GM21390 (cell line): ENCODE data around the gene WDR45B.

ENCODE experiments used
- ATAC-seq: cut with Tn5 transposase; IDR thresholded peaks from one replicate; pipeline ENCODE4 v1.9.1; 2021; ENCODE audit not compliant: unreplicated experiment

Gene WDR45B

DNA sequence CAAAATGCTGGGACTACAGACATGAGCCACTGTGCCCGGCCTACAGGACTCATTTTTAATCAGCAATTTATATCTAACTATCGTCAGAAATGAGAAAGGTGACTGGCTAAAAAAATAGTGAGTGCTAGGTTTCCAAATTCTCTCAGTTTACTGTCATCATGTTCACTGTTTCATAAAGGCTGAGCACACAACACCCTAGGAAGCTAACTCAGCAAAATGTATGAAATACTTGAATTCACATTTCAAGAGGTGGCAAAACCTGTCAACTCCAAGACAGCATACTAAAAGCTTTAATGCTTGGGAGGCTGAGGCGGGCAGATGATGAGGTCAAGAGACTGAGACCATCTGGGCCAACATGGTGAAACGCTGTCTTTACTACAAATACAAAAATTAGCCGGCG, 16.7 kb downstream of the WDR45B start:
- ATAC-seq = no peak

DNA sequence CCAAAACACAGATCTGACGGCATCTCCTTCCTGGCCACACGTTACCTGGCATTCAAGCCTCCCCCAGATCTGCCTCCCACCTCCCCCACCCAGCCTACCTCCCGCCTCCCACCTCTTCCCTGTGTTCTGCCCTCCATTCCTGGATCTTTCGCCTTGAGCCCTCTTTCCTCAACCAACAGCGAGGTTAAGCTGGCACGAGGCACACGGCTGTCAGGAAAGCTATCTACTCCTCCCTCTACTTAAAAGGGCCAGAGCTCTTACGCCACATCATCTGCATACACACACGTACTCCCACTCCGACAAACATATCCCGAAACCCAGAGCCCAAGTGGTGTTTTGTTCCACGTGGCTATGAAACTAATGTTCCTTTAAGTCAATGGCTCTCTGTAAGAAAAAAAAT, 18.0 kb downstream of the WDR45B start:
- ATAC-seq = no peak

DNA sequence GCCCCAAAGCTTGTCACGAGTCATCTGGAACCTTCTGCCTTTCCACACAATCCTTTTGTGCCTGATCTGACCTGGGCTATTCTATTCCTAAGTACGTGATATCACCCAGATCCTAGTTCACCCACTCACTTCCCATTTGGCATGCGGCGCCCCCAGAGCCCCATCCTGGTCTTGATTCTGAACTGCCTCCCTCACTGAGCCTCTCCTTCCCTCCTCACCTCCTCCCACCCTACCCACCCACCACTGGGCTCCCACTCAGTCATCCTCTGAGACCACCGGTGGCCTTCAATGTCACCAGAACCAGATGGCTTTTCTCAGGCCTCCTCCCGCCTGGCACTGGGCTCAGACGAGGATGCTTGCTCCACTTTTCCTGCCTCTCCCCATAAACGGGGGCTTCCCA, 18.5 kb downstream of the WDR45B start:
- ATAC-seq = no peak

DNA sequence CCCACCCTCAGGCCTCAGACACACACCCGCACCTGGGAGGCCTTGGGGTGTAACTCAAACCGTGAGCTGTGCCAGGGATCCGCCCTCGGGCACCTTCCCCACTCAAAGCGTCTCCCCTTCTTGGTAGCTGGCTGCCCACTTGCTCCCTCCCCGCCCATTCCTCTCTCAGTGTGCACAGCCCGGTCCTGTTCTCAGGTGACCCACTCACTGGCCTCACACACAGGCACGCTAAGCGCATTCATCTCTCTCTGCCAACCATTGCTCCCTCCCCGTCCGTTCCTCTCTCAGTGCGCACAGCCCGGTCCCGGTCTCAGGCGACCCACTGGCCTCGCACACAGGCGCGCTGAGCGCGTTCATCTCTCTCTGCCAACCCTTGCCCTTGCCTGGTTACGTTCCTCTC, 20.8 kb downstream of the WDR45B start:
- ATAC-seq = no peak

DNA sequence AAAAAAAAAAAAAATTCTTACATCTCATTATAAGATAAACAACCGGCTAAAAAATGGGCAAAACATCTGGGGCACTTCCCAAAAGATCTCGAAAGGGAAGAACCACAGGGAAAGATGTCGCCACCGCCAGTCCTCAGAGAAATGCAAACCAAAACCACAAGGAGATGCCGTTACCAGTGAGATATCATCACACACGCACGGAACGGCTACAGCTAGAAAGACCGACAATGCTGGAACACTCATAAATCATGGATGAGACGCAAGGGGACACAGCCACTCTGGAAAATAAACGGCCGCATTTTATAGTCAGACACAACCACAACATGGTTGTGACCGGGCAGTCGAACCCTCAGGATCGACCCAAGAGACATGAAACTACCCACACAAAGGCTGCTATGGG, 24.5 kb downstream of the WDR45B start:
- no peak for ATAC-seq

DNA sequence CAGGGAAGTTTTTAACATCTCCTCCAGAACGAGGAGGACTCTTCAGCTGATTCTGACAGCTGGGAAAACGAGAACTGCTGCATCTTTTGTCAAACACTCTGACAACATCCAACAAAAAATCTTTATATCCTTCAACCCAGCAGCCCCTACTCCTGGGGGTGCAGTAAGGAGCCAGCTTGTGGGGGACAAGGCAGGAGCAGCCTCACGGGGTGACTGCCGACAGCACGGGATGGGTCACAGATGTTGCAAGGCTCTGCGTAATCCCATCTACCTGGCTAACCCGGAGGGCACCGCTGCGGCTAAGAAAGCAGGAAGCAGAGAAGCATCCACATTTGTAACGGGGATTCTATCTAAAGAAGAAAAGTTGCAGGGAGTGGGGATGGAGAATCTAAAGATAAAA, 28.6 kb downstream of the WDR45B start:
- ATAC-seq = no peak

DNA sequence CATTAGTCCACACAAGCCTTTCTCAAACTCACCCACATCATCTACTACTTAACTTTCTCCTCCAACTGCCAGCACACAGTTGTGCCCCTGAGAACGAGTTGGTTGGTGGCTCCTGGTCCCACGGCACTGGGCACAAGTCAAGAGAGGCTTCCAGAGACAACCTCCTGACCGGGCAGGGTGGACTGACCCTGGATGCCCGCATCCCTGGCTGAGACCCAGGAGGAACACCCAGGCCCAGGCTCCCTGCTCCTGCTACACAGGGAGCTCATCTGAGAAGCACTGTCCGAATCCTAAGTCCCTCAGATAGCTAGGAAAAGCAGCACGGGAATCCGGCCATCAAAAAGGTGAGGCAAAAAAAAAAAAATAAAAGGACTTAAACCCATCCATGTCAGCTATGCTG, 29.0 kb downstream of the WDR45B start:
- ATAC-seq = no peak

DNA sequence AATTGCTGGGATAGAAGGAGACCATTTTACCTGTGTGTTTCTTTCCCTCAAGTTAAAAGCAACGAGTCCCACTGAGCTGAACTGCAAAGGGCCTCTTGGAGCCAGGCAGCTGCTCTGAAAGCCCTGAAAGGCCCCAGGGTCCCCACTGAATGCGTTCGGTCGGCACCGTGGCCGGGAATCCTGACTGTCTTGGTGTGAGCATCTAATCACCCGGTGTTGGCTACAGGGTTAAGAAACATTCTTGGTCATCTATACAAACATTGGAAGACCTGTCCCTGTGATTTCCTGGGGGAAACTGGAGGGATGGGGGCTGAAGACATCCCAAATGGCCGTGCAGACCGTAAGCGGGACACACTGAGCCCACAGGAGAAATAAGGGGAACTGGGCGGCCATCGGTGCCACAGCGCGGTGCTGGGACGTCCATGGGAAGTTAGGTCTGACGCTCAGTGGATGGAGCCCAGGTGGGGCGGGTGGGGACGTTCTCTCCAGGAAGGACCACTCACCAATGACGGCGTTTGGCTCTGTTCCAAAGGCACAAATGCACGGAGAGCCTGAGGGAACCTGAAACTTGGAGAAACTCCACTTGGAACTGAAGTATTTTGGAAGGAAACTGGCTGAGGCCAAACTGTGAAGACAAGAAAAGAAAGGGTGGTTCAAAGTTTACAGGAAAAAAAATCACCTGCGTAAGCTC, 32.1 kb downstream of the WDR45B start:
- ATAC-seq = no peak

DNA sequence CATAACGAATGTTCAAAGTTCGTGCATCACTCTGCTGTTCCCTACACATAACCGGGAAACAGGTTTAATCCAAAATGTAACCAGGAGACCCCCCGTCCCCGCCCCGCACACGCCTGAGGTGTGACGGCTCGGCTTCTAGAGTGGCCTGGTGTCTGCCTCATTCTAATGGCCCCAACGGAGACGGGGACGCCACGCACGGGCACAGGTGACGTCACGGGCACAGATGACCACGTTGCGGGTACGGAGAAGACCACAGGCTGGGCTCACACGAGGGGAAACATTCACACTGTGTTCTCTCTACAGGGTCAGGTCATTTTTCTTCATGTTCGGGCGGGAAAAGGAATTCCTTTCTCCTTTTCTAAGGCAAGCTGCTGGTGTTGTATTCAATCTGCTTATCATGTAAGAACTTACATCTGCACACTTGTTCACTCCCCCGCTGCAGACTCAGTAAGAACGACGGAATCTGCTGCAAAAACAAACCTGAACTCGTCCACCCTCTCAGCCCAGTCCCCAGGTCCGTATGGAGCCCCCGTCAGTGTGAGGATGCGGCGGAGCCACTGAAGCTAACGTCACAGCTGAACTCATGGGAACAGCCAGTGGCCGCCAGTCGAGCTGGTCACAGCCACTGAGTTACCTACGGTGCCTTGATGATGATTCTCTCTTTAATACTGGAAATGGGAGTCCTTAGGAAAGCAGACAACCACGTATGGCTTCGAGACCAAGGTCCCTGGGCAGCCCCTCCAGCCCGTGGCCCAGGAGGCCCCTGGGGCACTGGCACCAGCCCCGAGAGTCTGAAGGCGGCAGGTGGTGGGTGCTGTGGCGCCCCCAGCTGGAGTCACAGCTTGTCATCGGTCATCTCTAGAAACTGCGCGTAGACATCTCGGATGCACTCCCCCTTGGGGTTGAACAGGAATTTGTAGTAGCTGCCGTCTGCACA, 32.9 kb downstream of the WDR45B start:
- no peak for ATAC-seq

DNA sequence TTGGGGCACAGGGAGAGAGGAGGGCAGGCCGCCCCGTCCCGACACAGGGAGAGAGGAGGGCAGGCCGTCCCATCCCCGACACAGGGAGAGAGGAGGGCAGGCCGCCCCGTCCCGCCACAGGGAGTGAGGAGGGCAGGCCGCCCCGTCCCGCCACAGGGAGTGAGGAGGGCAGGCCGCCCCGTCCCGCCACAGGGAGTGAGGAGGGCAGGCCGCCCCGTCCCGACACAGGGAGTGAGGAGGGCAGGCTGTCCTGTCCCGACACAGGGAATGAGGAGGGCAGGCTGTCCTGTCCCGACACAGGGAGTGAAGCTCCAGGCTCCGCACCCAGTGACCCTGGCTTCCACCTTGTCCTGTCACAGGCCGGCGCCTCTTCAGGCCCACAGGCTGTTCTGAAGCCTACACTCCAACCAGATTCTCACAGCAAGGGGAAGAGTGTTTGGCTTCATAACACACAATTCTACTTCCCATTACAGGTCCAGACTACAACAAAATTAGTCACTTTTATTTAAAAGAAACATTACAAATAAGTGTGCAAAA, 34.1 kb downstream of the WDR45B start:
- no peak for ATAC-seq

DNA sequence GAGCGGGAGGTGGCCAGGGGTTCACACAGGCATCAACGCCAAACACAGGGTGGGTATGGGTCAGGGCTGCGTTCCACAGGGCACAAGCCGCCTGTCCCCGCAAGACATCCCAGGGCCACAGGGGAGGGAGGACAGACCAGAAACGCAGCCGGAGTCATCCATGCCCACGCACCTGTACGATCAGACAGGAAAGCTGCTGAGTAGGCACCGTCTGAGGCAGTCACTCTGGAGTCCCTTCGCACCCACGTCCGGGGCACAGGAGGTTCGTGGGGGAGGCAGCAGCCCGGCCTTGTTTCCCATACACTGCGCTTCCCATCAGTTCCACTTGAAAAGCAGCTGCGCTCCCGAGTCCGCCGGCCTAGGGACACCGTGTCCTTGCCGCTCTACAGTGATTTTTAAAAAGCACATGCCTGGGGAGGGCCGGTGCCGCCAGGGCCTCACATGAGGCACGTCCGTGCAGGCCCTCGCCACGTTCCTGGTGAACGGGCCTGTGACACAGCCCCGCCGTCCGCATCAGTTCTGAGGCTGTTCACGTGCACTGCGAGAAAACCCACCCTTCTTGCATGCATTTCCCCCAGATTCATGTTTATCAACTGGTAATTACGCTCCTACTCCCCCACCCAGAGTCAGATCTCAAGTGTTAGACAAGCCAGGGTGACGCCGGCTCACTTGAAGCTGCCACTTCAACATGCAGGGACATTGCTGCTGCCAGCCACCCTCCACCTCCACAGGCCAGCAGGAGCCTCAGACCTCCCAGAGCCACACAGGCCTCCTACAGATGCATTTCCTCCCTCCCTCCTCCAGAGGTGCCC, 34.8 kb downstream of the WDR45B start:
- ATAC-seq = no peak

DNA sequence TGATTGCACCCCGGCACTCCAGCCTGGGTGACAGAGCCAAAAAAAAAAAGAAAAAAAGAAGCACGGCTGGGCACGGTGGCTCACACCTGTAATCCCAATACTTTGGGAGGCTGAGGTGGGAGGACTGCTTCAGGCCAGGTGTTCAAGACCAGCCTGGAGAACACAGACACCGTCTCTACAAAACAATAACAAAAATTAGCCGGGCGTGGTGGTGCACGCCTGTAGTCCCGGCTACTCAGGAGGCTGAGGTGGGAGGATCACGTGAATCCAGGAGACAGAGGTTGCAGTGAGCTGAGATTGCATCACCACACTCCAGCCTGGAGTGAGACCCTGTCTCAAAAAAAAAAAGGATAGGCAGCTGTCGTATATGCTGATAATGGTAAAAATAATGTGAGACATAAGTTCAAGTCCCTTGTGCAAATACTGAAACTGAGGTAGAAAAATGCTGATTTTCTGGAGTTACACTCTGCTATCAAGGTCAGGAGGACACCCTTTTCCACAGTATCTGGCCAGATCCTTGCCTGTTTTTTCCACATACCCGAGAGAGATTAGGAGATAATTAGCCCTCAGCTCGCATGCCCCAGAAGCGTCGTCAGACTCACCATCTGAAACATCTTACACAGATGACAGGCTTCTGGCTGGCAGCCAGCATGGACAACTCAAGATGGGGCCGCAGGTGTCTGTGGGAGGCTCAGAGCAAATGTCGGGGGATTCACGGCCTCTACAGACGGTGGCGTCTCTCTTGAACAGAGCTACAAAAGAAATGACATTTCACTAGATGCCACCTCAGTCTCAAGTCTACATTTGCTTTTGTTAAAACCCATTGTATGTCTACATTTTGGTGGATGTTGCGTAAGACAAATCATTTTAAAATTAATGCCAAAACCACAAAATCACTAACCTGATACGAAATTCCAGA, 36.8 kb downstream of the WDR45B start:
- no peak for ATAC-seq

DNA sequence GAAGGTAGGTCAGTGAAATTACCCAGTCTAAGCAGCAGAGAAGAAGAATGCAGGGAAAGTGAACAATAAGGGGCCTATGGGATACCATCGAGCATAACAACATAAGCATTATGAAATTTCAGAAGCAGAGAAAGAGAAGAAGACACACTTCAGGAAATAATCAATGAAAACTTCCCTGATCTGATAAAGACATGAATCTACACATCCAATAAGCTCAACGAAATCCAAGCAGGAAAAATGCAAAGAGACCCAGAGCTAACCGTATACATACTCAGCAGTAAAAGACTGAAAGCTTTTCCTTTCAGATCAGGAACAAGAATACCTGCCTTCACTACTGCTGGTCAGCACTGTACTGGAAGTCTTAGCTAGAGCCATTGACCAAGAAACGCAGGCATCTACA, 38.6 kb downstream of the WDR45B start:
- no peak for ATAC-seq

DNA sequence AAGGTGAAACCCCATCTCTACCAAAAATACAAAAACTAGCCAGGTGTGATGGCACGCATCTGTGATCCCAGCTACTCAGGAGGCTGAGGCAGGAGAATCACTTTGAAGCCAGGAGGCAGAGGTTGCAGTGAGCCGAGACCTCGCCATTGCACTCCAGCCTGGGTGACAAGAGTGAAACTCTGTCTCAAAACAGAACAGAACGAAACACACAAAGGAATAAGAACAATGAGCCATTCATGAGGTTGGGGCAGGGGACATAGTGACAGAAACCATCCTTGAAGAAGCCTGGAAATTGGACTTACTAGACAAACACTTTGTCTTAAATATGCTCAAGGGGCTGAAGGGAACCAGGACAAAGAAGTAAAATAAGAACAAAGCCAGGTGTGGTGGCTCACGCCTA, 39.4 kb downstream of the WDR45B start:
- ATAC-seq = no peak

DNA sequence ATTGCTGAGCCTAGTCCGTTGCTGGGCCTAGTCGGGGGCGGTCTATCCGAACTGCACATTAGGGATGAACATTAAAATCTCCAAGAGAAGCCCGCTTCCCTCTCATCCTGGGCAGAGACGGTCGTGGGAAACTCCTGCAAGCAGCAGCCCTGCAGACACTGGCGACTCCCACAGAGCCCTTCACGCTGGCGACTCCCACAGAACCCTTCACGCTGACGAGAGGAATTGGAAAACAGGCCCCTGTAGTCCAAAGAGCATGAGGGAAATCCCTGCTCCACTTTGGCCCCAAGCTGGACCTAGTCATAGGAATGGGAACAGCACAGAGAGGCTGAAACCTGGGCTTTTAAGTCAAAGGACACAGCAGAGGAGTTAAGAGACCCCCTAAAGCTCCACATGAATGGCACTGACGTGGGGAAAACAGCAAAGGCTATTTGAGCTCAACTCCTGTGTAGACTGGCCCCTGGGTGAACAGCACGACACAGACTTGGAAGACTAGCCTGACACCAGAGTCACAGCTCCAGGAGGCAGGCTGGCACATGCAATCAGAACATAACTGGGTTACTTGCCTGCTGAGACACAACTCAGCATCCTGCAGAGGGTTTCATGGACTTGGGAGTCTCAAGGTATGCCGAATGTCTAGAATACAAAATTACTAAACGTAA, 42.2 kb downstream of the WDR45B start:
- no peak for ATAC-seq

DNA sequence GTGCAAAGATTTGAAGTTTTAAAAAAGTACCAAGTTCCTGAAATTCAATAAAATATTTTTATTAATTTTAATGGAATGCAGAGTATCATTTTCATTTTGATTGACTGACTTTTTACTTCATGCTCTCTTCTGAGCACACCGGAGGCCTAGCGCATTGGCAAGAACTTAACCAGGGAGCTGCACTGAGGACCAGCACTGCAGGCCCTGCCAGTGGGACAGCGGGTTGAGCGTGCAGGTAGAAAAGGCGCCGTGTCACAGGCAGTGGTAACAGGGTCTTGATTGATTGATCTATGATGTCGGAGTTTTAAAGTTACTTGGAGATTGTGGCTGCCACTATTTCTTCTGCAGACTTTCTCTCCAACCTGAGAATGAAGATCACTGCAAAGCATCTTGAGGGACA, 43.7 kb downstream of the WDR45B start:
- no peak for ATAC-seq

DNA sequence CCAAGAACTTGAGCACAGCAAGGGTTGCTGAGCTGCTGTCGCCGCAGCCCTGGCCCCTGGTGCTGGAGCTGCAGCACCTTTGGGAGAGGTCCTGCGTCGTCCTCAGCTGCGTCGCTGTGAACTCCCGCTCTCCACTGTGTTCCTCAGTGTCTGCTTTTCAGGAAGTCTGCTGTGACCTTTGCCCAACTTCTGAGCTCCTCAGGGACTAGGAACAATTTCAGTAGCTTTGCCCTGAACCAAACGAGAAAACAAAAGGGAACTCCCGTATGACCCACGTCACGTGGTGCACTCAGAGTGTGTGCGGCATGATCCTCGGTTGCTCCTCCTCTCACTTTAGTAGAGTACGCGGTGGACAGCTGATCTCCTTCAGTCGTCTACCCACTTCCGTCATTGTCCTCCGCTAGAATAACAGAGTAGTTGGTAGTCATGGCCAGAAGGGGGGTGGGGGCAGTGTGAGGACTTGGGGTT, 44.2 kb downstream of the WDR45B start:
- no peak for ATAC-seq

DNA sequence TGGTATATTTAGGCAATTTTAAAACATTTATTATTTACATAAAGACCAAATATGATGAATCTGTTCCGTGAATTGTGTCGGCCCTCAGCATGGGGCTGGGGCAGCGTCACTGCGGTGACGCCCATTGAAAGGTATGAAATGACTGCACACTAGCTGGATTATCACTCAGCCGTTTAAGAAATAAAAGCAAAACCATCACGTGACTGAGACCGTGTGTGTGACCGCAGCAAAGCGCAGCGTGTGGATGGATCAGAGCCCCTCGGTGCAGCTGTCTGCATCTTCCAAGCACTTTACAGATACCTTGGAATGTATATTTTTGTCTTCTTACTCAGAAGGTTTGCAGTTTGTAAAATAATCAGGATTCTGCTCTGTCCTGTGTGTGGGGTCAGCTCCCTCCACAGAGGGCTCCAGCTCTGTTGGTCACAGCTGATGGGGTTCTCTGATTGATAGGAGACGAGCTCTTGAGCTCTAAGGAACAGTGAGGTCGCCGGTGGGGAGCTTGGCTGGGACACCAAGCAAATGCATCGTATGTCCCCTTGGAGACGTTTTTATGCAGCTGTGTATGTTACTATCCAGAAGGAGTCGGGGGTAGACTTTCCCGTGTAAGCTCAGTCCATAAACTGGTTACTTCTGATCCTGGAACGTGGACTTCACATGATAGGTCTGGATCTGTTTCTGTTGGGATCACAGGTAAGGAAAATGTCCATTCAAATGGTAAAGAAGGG, 45.1 kb downstream of the WDR45B start:
- no peak for ATAC-seq

DNA sequence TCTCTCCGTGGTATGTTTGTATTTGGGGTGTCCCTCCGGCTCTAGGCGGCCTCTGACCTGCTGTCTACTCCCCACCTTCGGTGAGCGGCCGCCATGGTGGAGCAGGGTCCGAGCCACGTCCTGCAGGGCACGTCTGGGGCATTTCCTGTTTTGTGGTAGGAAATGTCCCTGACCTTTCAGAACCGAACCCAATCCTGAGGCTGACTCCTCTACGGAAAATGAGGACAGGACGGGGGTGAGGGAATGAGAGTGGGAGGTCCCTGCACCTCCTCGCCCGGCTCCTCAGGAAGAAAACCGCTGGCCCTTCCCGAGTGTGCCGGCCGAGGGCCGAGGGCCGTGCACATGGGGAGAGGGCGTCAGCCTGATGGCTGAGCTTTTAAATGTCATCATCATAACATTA, 45.8 kb downstream of the WDR45B start:
- no peak for ATAC-seq
